Small intestine (tissue), 7 donors: ENCODE measurements around the gene ARIH1. TPM values are rescaled to one million over a fixed set of nuclear protein-coding genes. Genes with fewer than 3 reads are reported as not detected.
"Not testable (repeated sequence)": the region's sequence is repeated elsewhere in the genome, so short reads cannot be mapped to it uniquely, and the experiment has no call there.

Source experiments
- DNase-seq, 2 donors: peaks; one replicate each; pipeline versions ENCODE4 v3.0.0 to v3.0.0-alpha.2; 2013
- FAIRE-seq: peaks from 2 replicates; lab custom pipeline; 2012; peaks lifted over from hg19 to GRCh38; lab: Jason Lieb, UNC
- H3K27ac ChIP-seq, 3 donors: one replicate each; pipeline ENCODE4 v1.5.1; 2013; ENCODE audit warnings: low read length in 2 of 3, mild to moderate bottlenecking in 2 of 3, control low read depth in 1 of 3, inconsistent platforms in 1 of 3, low read depth in 1 of 3, moderate library complexity in 1 of 3
- H3K27me3 ChIP-seq, 3 donors: one replicate each; pipeline ENCODE4 v1.6.1; 2013; ENCODE audit warnings: low read length in 3 of 3, inconsistent platforms in 1 of 3; ENCODE audit not compliant: control insufficient read depth in 3 of 3, insufficient read depth in 3 of 3
- H3K36me3 ChIP-seq, 3 donors: one replicate each; pipeline ENCODE4 v1.6.1; 2013; ENCODE audit warnings: low read length in 3 of 3, inconsistent platforms in 1 of 3, low read depth in 1 of 3, mild to moderate bottlenecking in 1 of 3, moderate library complexity in 1 of 3; ENCODE audit not compliant: control insufficient read depth in 3 of 3, insufficient read depth in 2 of 3
- H3K4me1 ChIP-seq, 3 donors: one replicate each; pipeline ENCODE4 v1.6.1; 2013; ENCODE audit warnings: low read length in 2 of 3, inconsistent platforms in 1 of 3, low read depth in 1 of 3, mild to moderate bottlenecking in 1 of 3, moderate library complexity in 1 of 3; ENCODE audit not compliant: control insufficient read depth in 3 of 3, insufficient read depth in 2 of 3
- H3K4me3 ChIP-seq, 3 donors: one replicate each; pipeline ENCODE4 v1.5.1; 2013; ENCODE audit warnings: low read length in 3 of 3, control low read depth in 1 of 3, inconsistent platforms in 1 of 3, low read depth in 1 of 3, mild to moderate bottlenecking in 1 of 3, moderate library complexity in 1 of 3
- H3K9me3 ChIP-seq, 2 donors: one replicate each; pipeline ENCODE4 v1.6.1; 2013; ENCODE audit warnings: low read depth in 1 of 2, low read length in 1 of 2; ENCODE audit not compliant: control insufficient read depth in 2 of 2, insufficient read depth in 1 of 2
- WGBS, 3 donors: extraction: QIAGEN DNeasy Blood & Tissue Kit; methylation state at CpG; one replicate each; pipeline ENCODE4 v1.1.7; 2013; 5-methylcytosine and 5-hydroxymethylcytosine counted together
- polyA plus RNA-seq, 4 donors: library from polyadenylated mRNA; stranded (reverse) in 3 of 4; unstranded in 1 of 4; fragments of 200-250 nt in 3 of 4; fragments of 120-200 nt in 1 of 4; gene quantifications; one replicate each; pipeline versions ENCODE4 v1.2.1 to v1.2.3, GENCODE V29; 2013
- donor health status: healthy with polysubstance abuse.
- donor health status: control.
- donor health status: control.
- donor health status: Bipolar disorder and iron deficiency.
- donor health status: healthy.

Gene ARIH1
- polyA plus RNA-seq, 4 donors, result 19.4 to 70.9 (median 24.3) TPM

DNA sequence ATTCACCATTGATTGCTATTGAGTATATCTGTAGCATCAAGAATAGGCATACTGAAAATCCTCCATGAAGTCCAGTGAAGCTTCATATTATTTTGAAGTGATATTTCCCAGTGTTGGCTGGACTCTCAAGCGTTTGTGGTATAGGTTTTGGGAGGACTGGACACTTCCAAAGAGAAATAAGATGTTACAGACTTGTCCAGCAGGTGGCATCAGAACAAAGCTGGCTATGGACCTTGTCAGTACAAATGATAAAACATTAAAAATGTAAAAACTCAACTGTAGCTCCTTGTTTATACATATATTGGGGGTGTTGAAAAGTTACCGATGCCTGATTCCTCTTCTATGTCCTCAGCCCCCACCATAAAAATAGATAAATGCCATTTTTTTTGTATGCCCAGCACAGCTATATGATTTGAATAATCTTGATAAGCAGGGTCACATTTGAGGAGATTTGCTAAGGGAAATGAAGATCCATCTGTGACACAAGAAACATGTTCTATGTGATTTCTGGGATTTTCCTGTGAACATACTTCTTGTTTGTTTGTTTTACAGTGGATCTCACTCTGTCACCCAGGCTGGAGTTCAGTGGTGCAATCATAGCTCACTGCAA is 125.8 kb downstream of the ARIH1 start:
- no peaks in the 10 kb centered on the region for H3K9me3 ChIP-seq
- no peak for FAIRE-seq
- H3K4me1 ChIP-seq, result no peaks in the 10 kb centered on the region
- H3K27me3 ChIP-seq, result no peaks in the 10 kb centered on the region
- 10 to 18% (median 12%) methylated on average over 2 of the region's 2 CpGs for WGBS, 3 donors
- H3K4me3 ChIP-seq, result no peak overlapping the region
- H3K27ac ChIP-seq, result no peak overlapping the region
- H3K36me3 ChIP-seq, result no peaks in the 10 kb centered on the region
- peak; percentile 44 to 50 for DNase-seq

DNA sequence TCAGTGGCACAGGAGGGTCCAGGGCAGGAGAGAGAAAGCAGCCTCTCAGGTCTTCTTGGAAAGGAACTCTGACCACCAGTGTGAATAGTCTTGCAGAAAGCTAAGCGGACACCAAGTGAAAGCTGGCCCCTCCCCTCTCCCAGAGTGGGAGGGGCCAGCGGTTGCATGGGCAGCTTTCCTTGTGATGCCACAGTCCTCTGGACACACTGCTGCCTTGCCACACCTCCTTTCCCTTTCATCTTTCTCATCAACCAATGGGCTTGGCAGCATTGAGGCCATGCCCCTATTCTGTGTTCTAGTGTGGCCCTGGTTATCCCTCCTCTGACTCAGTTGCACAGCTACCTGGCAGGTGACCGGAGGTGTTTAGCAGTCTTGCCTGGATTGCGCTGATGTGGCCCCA is 130.7 kb downstream of the ARIH1 start:
- H3K9me3 ChIP-seq, result no peaks in the 10 kb centered on the region
- peaks cover 0 to 4% (median 0%) of the 10 kb centered on the region in 3 donors for H3K36me3 ChIP-seq
- H3K4me1 ChIP-seq, result no peaks in the 10 kb centered on the region
- no peaks in the 10 kb centered on the region for H3K27me3 ChIP-seq
- H3K4me3 ChIP-seq, result no peak overlapping the region
- DNase-seq (no peak), FAIRE-seq (no peak)
- 90 to 100% (median 93%) methylated on average over 4 of the region's 4 CpGs for WGBS, 3 donors
- no peak overlapping the region for H3K27ac ChIP-seq

DNA sequence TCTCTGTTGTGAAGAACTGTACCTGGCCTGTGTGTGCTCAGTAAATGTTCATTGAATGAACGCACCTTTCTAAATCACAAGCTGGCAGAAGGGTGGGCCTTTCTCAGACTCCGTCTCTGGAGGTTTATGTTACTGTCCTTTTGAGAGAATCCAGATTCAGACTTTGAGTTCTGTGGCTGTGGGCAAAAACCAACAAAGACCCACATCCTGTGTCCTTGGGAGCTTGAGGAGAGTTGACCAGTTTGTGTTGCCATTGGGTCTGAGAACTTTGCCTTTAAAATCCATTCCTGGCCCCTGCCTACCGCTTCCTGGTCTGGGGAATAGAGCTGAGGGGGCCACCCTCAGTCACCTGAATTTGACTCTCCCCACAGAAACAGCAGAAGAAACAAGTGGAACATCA is 134.0 kb downstream of the ARIH1 start:
- 83 to 97% (median 95%) methylated on average over 3 of the region's 3 CpGs for WGBS, 3 donors
- H3K27ac ChIP-seq, DNase-seq, FAIRE-seq, H3K4me3 ChIP-seq, H3K4me1 ChIP-seq, H3K36me3 ChIP-seq, H3K9me3 ChIP-seq, H3K27me3 ChIP-seq: not testable (repeated sequence)

DNA sequence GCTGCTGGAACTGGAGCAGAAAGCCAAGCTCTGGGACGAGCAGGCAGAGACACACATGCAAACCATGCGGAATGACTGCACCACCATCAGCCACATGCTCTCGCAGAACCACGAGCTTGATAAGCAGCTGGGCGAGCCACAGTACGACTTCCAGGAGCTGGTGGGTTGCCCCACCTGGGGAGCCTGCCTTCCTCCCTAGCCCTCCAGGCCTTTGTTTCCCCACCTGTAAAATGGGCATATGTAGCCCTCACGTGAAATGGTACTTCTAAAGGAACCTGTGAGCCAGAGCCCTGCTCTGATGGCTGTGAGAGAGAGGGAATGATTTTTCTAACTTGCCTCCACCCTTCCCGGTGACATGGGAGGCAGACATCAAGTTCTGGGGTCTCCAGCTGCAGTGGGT is 135.7 kb downstream of the ARIH1 start:
- WGBS, 3 donors, result 80 to 85% (median 83%) methylated on average over 8 of the region's 8 CpGs
- Histone ChIP-seq H3K4me1 (no peaks in the 10 kb centered on the region), H3K9me3 (no peaks in the 10 kb centered on the region), H3K27ac (no peak overlapping the region), H3K27me3 (no peaks in the 10 kb centered on the region), H3K36me3 (peaks cover 0 to 4% (median 0%) of the 10 kb centered on the region in 3 donors), H3K4me3 (no peak overlapping the region)
- DNase-seq (no peak), FAIRE-seq (no peak)

DNA sequence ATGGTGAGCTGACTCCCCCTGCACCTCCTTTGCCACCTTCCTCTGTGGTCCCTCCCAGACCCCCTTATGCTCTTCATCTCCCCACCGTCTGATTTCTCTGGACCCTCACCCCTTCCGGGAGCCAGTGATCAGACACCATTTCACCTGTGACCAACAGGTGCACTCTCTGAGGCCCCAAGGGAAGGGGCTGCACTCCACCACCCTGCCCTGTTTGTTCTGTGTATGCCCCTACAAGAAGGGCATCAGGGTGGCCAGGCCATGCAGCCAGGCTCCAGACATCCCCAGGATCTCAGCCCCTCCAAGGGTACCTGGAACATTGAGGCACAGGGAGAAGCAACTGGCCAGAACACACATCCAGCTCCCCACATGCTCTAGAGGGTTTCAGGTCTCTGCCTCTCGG is 138.2 kb downstream of the ARIH1 start:
- not testable (repeated sequence) for FAIRE-seq, H3K4me3 ChIP-seq, H3K4me1 ChIP-seq, H3K9me3 ChIP-seq, H3K27me3 ChIP-seq, H3K36me3 ChIP-seq, H3K27ac ChIP-seq, DNase-seq
- 85 to 96% (median 95%) methylated on average over 3 of the region's 3 CpGs for WGBS, 3 donors

DNA sequence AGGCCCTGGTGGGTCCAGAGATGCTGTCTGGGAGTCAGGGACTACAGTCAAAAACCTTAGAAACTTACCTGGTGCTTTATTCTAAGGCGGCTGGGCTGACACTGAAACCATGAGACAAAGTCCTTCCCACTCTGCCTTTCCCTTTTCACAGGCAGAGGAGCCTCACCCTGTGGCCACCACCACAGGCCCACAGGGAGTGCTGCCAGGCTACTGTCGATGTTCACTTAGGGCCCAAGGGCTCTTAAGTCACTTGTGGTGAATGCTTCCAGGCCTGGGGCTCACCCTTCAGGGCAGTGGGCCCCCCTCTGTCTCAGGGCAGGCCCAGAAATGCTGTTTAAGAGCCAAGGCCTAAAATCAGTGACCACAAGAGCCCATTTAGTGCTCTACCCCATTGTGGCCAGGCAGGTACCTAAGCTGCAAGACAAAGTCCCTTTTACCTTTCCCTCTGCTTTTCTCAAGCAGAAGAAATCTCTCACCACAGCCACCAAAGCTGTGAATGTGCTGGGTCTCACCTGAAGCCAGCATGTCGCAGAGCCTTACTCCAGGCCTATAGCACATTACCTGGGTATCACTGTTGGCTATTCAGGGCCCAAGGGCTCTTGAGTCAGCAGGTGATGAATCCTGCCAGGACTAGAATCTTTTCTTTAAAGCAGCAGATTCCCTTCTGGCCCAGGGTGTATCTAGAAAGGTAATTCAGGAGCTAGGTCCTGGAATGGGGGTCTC is 140.8 kb downstream of the ARIH1 start:
- FAIRE-seq (no peak), DNase-seq (no peak)
- no peaks in the 10 kb centered on the region for H3K36me3 ChIP-seq
- H3K9me3 ChIP-seq, result no peaks in the 10 kb centered on the region
- no peak overlapping the region for H3K4me3 ChIP-seq
- H3K4me1 ChIP-seq, result no peaks in the 10 kb centered on the region
- 90 to 91% (median 91%) methylated on average over 3 of the region's 3 CpGs for WGBS, 3 donors
- no peaks in the 10 kb centered on the region for H3K27me3 ChIP-seq
- H3K27ac ChIP-seq, result no peak overlapping the region

DNA sequence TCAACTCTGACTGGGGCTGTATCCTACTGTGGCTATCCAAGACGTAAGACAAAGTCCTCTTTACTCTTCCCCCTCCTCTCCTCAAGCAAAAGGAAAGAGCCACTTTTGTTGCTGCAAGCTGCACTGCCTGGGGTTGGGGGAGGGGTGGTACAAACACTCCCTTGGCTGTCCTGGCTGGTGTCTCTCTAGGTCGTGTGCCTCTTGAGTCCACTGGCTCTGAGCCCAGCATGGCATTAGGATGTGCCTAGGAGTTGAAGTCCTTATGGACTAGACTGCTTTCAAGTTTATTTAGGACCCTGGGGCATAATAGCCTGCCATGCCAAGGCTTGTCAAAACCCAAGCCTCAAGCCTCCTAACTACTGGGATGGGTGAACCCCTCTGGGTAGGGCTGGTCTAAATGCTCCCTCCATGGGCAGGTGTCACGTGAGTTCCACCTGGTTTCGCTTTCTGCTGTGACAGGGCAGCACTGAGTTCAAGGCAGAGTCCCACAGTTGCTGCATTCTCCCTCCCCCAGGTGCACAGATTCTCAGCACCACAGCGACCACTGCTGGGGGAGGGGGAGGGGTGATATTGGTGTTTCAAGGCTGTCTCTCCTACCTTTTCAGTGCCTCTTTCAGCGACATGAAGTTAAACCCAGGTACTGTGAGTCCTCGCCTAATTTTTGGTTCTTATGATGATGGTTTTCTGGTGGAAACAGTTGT is 141.6 kb downstream of the ARIH1 start:
- not testable (repeated sequence) for H3K4me3 ChIP-seq, H3K36me3 ChIP-seq, FAIRE-seq, H3K4me1 ChIP-seq, H3K27me3 ChIP-seq, H3K9me3 ChIP-seq, H3K27ac ChIP-seq
- WGBS, 3 donors, result 41 to 57% (median 44%) methylated on average over 5 to 7 of the region's 7 CpGs
- DNase-seq, result peak in 1 of 2 donors; percentile 7

DNA sequence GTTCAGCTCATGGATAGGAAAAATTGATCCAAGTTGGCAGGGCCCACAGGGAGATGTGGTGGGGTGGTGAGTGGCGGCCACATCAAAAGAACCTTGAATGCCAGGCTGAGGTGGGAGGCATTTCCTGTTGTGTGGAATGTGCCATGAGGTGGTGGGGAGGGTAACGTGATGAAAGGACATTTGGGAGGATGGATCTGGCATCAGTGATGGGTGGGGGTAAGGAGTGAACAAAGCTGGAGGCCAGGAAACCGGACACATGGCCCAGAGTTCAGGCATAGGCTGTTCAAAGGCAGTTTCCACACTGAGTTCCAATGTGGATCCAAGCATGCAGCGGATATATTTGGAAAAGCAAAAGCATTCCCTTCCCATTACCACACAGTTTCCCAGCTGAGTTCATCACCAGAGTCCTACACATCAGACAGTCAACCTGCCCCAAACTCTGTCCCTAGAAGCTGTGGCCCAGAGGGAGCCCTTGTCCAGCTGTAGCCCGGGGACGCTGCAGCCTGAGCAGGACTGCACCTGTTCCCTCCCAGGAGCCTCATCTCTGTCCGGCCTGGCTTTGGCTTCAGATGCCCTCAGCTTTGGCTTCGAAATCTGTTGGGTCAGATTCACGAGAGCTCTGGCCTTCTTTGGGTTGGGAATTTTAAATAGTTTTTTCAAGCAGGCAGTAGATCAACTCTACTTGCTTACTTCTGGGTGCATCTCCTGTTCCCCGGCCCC is 142.5 kb downstream of the ARIH1 start:
- Histone ChIP-seq H3K4me1 (no peaks in the 10 kb centered on the region), H3K27ac (no peak overlapping the region), H3K4me3 (no peak overlapping the region), H3K27me3 (no peaks in the 10 kb centered on the region), H3K9me3 (no peaks in the 10 kb centered on the region), H3K36me3 (no peaks in the 10 kb centered on the region)
- DNase-seq (no peak), FAIRE-seq (no peak)
- WGBS, 3 donors, result 84 to 90% (median 87%) methylated on average over 10 of the region's 10 CpGs
